ENCODE results near the gene SPATA22.

DNA sequence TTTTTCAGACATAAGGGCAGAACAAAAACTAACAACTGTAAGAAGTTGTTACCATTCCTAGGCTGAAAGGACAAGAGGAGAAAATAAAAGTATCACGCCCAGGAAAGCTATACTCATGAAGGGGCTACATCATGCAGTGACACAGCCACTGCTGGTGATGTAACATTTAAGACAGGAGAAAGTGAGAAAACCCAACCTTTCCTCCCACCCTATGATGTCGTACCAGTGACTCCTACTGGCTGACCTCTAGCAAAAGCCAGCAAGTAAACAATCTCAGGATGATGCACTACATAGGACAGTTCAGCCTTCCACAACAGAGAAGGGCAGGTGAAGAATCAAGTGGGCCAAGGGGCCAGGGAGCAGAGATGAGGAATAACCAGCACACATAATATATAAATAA is 24.0 kb downstream of the SPATA22 start:
- TF ChIP-seq YY1 (IDR thresholded peaks at IDR 0.05; ENCODE audit: low read depth) (no peak), CEBPB (IDR thresholded peaks at IDR 0.05) (no peak), TAF1 (IDR thresholded peaks at IDR 0.05; ENCODE audit: low read depth) (no peak), NFIC (IDR thresholded peaks at IDR 0.05) (no peak), EP300 (IDR thresholded peaks at IDR 0.05; ENCODE audit: borderline replicate concordance) (no peak), RAD21 (IDR thresholded peaks at IDR 0.05; ENCODE audit: low read depth) (peak; percentile 49; the same call in 1 of the 2 replicates), MAX (IDR thresholded peaks at IDR 0.05) (no peak), CREB1 (IDR thresholded peaks at IDR 0.05; ENCODE audit: low read depth) (no peak)
- TF ChIP-seq, protein P1, sequence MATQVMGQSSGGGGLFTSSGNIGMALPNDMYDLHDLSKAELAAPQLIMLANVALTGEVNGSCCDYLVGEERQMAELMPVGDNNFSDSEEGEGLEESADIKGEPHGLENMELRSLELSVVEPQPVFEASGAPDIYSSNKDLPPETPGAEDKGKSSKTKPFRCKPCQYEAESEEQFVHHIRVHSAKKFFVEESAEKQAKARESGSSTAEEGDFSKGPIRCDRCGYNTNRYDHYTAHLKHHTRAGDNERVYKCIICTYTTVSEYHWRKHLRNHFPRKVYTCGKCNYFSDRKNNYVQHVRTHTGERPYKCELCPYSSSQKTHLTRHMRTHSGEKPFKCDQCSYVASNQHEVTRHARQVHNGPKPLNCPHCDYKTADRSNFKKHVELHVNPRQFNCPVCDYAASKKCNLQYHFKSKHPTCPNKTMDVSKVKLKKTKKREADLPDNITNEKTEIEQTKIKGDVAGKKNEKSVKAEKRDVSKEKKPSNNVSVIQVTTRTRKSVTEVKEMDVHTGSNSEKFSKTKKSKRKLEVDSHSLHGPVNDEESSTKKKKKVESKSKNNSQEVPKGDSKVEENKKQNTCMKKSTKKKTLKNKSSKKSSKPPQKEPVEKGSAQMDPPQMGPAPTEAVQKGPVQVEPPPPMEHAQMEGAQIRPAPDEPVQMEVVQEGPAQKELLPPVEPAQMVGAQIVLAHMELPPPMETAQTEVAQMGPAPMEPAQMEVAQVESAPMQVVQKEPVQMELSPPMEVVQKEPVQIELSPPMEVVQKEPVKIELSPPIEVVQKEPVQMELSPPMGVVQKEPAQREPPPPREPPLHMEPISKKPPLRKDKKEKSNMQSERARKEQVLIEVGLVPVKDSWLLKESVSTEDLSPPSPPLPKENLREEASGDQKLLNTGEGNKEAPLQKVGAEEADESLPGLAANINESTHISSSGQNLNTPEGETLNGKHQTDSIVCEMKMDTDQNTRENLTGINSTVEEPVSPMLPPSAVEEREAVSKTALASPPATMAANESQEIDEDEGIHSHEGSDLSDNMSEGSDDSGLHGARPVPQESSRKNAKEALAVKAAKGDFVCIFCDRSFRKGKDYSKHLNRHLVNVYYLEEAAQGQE (IDR thresholded peaks at IDR 0.05; ENCODE audit: low read depth): no peak
